GM12801 (cell line): ENCODE results near the gene TMEM95.

Experiments used
- TF ChIP-seq, protein P1 (sequence below): IDR thresholded peaks from one replicate; pipeline ENCODE4 v1.5.1; 2011; ENCODE audit warnings: control low read depth; ENCODE audit not compliant: insufficient read length; ENCODE audit errors: extremely low read depth

Gene TMEM95

GRCh38 chr17:7382901-7383300 is 27.9 kb downstream of the TMEM95 start:
- TF ChIP-seq, protein P1, sequence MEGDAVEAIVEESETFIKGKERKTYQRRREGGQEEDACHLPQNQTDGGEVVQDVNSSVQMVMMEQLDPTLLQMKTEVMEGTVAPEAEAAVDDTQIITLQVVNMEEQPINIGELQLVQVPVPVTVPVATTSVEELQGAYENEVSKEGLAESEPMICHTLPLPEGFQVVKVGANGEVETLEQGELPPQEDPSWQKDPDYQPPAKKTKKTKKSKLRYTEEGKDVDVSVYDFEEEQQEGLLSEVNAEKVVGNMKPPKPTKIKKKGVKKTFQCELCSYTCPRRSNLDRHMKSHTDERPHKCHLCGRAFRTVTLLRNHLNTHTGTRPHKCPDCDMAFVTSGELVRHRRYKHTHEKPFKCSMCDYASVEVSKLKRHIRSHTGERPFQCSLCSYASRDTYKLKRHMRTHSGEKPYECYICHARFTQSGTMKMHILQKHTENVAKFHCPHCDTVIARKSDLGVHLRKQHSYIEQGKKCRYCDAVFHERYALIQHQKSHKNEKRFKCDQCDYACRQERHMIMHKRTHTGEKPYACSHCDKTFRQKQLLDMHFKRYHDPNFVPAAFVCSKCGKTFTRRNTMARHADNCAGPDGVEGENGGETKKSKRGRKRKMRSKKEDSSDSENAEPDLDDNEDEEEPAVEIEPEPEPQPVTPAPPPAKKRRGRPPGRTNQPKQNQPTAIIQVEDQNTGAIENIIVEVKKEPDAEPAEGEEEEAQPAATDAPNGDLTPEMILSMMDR, result no peak

DNA sequence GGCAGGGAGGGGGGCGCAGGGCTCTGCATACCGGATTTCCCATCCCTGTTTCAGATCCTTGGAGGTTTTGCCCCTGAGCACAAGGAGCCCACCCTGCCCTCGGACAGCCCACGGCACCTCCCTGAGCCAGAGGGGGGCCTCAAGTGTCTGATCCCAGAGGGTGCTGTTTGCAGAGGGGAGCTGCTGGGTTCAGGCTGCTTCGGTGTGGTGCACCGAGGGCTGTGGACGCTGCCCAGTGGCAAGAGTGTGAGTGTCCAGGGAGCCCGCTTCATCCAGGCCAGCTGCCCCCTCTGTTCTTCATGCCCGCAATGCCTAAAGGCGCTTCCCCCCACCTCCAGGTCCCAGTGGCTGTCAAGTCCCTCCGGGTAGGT is 28.4 kb downstream of the TMEM95 start:
- TF ChIP-seq, protein P1, result no peak

GRCh38 chr17:7383742-7384488 is 29.0 kb downstream of the TMEM95 start:
- TF ChIP-seq, protein P1, result no peak

- TF ChIP-seq, protein P1, result no peak
Observed at GRCh38 chr17:7384489-7385081, 29.6 kb downstream of the TMEM95 start.

- TF ChIP-seq, protein P1, result no peak
Observed at GRCh38 chr17:7388856-7389255, 33.9 kb downstream of the TMEM95 start.

DNA sequence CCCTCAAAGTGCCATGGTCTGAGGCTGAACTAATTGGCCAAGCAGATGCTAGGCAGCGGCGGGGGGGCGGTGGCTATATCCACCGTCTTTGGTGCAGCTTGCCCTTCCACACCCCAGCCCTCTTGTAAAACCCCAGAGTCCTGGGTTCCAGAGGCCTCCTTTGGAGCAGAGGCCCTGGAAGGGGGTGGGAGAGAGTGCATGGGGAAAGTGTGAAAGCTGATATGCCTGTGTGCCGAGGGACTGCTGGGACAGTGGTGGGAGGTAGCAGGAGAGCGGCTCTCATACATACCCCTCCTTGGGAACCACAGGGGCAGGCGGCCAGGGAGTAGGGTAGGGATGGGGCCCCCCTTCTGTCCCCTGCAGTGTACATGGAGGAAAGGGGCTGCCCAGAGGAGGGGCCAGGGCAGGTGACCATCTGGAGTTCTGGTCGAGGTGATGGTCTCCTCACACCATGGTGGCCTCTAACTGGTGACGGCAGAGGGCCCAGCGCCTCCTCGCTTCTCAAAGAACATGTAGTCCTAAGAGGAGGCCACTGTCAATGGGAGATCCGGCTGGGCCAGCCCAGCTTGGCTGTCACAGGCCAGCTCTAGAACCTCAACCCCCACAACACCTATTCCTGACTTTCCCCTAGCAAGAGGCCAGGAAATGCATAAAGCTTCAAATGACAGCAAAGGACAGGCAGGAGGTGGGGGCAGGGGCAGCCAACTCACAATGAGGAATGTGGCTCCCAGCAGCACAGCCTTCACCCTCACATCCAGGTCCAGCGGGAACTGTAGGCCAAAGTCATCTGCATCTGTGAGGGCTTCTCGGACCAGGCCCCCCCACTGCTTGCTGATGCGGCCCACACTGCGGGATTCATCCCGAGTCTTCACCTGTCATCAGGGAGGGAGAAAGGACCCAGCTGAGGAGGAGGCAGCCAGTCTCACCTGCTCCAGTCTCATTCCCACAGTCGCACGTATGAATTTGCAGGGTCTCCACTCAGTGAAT is 35.3 kb downstream of the TMEM95 start:
- TF ChIP-seq, protein P1, result no peak

DNA sequence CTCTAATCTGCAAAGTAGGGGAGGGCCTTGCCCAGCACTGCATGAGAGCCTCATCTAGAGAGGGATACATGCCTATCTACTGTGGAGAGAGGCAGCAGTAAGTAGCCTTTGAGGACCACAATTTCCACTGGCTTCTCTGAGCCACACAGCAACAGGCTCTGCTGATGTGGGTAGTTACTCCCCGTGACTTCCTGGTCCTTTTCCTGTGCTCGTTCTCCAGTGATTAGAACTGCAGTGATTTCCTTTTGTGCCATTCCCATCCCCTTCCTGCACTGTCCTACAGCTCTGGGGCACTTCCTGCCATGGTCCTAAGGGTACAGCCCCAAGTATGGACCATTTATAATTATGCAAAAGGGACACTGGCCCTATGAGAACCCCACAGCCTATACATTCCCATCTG is 36.4 kb downstream of the TMEM95 start:
- TF ChIP-seq, protein P1, result no peak
